OCI-LY7 (cell line): Measurements from ENCODE around the gene ZBTB20.

Source experiments
- EZH2phosphoT487 ChIP-seq: fragments of 200-600 bp; sonication (generic); IDR thresholded peaks from 2 replicates; pipeline ENCODE4 v1.6.1; 2018; ENCODE audit warnings: low read depth, borderline replicate concordance, mild to moderate bottlenecking, mixed run types, antibody characterized with exemption, low read length, moderate library complexity, mixed read lengths
- TF ChIP-seq, protein P1 (sequence below): fragments of 200-600 bp; sonication (generic); conservative IDR thresholded peaks from 2 replicates; pipeline ENCODE4 v1.5.1; 2014; ENCODE audit warnings: mild to moderate bottlenecking, antibody characterized with exemption, low read length, moderate library complexity, mixed read lengths

- TF ChIP-seq, protein P1, sequence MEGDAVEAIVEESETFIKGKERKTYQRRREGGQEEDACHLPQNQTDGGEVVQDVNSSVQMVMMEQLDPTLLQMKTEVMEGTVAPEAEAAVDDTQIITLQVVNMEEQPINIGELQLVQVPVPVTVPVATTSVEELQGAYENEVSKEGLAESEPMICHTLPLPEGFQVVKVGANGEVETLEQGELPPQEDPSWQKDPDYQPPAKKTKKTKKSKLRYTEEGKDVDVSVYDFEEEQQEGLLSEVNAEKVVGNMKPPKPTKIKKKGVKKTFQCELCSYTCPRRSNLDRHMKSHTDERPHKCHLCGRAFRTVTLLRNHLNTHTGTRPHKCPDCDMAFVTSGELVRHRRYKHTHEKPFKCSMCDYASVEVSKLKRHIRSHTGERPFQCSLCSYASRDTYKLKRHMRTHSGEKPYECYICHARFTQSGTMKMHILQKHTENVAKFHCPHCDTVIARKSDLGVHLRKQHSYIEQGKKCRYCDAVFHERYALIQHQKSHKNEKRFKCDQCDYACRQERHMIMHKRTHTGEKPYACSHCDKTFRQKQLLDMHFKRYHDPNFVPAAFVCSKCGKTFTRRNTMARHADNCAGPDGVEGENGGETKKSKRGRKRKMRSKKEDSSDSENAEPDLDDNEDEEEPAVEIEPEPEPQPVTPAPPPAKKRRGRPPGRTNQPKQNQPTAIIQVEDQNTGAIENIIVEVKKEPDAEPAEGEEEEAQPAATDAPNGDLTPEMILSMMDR = no peak
- TF ChIP-seq EZH2phosphoT487 = no peak
These were observed 315.2 kb downstream of the ZBTB20 start for GRCh38 chr3:114831861-114832260.
